NCI-H187 treated with DMSO at 0.1 percent for 48 hours (cell line): ENCODE measurements around the gene GRPEL1.
"Not testable (repeated sequence)": the region's sequence is repeated elsewhere in the genome, so short reads cannot be mapped to it uniquely, and the experiment has no call there.

Source experiments
- DNase-seq: peaks from one replicate; lab custom pipeline; 2025; lab: John Stamatoyannopoulos, UW

GRPEL1 gene

GRCh38 chr4:7092026-7092425 is 24.2 kb upstream of the GRPEL1 start:
- DNase-seq, result no peak

DNA sequence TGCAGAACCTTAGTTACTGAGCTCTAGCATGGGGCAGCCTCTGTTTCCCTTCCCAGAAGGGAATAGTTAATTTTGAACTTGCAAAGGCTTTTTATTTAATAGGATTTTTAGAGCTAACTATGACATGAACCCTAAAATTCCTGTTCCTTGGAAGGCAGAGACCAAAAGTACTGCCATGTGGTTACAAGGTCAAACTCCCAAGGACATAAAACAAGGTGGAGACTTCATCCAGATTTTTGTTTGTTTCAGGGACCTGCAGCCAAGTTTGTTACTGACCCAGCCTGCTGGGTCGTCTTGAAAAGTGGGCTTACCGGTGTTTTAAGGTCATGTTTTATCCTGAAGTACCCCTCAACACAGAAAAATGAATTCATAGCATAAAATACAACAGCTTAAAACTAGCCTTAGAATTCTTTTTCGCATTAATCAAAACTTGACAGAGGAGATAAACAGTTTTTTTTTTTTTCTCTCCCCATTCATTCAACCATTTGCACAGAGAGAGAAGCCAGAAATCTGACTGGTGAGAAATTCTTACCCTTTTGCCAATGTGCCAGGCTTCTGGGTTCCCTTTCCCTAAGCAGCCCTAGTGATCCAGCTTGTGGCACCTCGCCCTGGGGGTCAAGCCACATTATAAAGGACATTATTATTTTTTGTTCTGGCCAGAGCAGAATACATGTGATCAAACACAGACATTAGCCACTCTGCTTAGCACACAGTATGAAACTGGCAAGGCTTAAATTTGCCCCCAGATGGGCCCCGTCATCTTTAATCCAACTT is 21.5 kb upstream of the GRPEL1 start:
- DNase-seq, result no peak

- DNase-seq, result no peak
These were observed 19.2 kb upstream of the GRPEL1 start for GRCh38 chr4:7087036-7087435.

DNA sequence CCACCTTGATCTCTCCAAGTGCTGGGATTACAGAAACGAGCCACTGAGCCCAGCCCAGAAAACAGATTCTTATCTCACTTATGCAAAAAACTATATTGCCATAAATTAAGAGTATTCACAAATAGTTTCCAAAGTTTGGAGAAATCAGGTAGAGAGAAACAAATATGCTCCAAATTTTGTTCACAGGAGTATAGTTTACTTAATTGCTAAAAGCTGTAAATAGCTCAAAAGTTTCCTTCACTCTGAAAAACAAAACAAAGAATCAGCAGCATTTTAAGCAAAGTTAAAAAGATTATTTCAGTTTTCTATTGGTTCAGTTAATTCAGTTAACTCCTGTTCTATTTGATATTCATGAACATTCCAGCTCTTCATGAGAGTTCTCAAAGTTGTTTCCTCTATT is 18.5 kb upstream of the GRPEL1 start:
- DNase-seq, result no peak

GRCh38 chr4:7084564-7084961 is 16.7 kb upstream of the GRPEL1 start:
- DNase-seq, result not testable (repeated sequence)

DNA sequence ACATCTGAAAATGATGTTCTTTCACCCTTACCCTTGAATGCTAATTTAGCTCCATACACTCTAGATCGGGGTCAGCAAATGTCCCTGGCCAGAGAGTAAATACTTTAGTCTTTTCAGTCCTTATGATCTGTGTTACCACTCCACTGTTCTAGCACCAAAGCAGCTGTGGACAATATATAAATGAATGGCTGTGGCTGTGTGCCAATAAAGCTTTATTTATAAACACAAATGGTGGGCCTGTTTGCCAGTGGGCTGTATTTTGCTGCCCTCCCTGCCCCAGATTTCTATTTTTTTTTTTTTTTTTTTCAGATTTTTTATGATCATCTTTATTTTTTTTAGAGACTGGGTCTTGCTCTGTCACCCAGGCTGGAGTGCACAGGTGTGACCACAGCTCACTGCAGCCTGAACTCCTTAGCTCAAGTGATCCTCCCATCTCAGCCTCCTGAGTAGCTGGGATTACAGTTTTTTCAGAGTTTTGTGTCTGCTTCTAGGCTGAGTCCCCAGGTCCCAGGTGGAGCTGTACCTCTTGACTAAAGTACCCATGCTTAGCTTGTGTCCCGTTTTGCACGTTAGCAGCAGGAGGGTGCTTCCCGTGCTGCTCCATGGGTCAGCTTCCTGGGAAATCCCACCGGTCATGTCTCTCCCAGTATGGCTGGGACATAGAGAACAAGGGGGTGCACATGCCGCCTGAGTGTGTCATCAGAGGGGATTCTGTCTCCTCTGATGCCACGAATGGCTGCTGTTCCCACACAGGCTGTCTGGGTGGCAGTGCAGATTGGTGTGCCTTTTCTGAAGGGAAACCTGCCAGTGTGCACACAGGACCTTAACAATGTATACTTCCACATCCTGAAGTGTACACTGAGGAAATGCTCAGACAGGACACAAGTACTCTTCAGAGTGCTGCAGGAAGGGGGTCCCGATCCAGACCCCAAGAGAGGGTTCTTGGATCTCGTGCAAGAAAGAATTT is 16.0 kb upstream of the GRPEL1 start:
- no peak for DNase-seq

- DNase-seq, result not testable (repeated sequence)
These were observed 12.0 kb upstream of the GRPEL1 start for GRCh38 chr4:7079909-7080308.

- DNase-seq, result not testable (repeated sequence)
These were observed 11.6 kb upstream of the GRPEL1 start for GRCh38 chr4:7079483-7079882.

- no peak for DNase-seq
These were observed 10.2 kb upstream of the GRPEL1 start for GRCh38 chr4:7078025-7078424.

DNA sequence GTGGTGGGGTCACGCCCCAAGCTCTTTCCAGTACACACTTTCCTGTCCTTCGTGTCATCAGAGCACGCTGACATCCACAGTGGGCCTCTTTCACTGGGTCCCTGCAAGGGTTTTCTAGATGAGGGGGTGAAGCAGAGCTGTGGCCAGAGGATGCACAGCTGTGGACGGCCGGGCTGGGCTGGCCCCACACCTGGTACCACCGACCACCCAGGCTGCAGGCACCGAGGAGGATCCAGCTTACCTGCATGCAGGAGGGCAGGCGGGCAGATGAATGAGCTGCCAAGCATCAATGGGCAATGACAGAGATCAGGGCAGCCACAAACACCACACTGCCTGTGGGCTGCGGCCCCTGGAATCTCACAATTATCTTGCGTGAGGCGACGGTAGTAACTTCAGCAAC is 9.5 kb upstream of the GRPEL1 start:
- DNase-seq, result no peak

GRCh38 chr4:7076696-7077082 is 8.8 kb upstream of the GRPEL1 start:
- no peak for DNase-seq

GRCh38 chr4:7075962-7076695 is 8.3 kb upstream of the GRPEL1 start:
- DNase-seq, result no peak

GRCh38 chr4:7074426-7074825 is 6.6 kb upstream of the GRPEL1 start:
- no peak for DNase-seq

DNA sequence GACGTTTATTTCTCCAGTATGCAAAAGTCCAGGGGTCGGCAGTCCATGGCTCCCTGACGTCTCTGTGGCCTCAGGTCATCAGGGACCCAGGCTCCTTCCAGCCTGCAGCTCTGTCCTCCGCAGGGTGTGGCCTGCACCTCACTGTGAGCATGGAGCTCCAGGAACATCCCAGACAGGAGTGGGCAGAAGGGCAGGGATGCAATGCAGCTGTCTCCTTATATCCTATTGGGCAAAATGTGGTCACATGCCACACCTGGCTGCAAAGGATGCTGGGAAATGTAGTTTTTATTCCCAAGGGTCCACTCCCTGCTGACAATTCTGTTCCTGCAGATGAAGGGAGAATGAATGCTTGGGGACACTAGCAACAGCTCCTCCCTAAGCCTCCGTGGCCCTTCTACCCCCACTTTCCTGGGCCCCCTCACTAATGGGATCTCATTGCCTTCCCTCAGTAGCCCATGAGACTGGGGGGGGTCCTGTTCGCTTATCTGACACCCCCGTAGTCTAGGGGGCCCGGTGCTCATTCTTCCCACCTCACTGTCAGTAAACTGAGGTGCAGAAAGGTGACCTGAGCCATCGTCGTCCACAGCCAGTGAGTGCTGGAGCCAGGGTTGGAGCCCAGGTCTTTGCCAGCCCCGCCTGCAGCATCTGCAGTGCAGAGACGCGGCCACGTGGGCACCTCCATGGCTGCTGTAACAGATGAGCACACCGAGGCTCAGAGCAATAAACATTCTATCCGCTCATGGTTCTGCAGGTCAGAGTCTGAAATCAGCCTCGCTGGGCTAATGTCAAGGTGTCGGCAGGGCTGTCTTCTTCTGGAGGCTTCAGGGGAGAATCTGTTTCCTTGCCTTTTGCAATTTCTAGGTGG is 5.9 kb upstream of the GRPEL1 start:
- DNase-seq, result peak; percentile 29

GRCh38 chr4:7073059-7073458 is 5.2 kb upstream of the GRPEL1 start:
- no peak for DNase-seq

GRCh38 chr4:7070729-7071511 is 3.1 kb upstream of the GRPEL1 start:
- peak; percentile 27 for DNase-seq

DNA sequence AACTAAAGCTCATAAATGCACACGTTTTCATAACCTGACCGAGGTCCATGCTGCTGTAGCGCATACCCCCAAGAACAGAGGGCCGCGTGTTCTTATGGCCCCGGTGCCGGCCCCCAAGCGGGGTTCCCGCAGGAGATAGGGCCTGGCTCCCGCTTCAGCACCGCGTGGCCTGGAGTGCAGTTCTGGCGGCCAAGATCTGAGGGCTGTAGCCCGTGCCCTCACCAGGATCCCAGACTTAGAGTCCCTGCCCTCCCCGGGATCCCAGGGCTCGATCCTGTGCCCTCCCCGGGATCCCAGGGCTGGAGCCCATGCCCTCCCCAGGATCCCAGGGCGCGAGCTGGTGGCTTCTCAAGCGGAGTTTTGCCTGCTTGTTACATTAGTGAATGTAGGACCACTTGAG is 1.0 kb upstream of the GRPEL1 start:
- no peak for DNase-seq

- no peak for DNase-seq
These were observed 497 bp upstream of the GRPEL1 start for GRCh38 chr4:7068279-7068842.

DNA sequence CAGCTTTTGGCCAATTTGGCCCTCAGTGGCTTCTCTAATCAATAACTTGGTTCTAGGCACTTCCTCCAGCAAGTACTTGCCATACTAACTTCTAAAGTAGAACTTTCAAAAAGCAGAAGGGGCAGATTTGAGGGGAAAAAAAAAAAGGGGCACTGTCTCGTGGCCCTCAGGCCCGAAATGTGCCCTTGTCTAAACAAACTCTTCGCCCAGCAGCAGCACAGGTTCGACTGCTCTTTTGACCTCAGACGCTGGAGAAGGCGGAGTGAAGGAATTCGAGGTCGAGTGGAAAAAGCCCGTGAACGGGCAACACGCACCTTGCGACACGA is 775 bp downstream of the GRPEL1 start:
- DNase-seq, result no peak

DNA sequence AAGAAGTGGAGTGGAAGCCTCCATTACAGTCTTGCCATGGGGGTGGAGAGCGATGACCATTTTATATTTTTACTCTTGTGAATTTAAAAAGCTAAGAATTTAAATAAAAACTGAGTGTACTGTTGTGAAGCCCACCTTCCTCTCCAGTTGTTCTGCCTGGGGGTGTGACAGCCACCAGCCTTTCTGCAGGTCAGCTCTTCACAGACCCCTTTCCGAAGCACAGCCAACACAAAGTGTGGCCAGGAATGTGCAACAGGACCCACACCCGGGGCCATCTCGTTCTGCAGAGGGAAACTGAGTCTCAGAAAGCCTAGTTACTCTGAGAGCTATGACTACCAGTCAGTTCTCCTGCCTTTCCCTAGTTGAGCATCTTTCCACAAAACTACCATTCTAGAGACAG is 1.4 kb downstream of the GRPEL1 start:
- no peak for DNase-seq
